Stimulated activated CD4-positive, alpha-beta T cell treated with anti-CD3 and anti-CD28 coated beads, Interleukin-15, amount 100 ng/mL, for 1 hour (primary cell): ENCODE measurements around the gene SOCS2.
A peak's percentile ranks its signal among the peaks of the same experiment; 100 is the strongest.
"Not testable (repeated sequence)": the region's sequence is repeated elsewhere in the genome, so short reads cannot be mapped to it uniquely, and the experiment has no call there.

Experiments
- DNase-seq, 2 donors: peaks; one replicate each; pipeline ENCODE4 v3.0.0-alpha.2; 2020; ENCODE audit warnings: low read depth in 1 of 2, low spot score in 1 of 2

Gene SOCS2, protein sequence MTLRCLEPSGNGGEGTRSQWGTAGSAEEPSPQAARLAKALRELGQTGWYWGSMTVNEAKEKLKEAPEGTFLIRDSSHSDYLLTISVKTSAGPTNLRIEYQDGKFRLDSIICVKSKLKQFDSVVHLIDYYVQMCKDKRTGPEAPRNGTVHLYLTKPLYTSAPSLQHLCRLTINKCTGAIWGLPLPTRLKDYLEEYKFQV

DNA sequence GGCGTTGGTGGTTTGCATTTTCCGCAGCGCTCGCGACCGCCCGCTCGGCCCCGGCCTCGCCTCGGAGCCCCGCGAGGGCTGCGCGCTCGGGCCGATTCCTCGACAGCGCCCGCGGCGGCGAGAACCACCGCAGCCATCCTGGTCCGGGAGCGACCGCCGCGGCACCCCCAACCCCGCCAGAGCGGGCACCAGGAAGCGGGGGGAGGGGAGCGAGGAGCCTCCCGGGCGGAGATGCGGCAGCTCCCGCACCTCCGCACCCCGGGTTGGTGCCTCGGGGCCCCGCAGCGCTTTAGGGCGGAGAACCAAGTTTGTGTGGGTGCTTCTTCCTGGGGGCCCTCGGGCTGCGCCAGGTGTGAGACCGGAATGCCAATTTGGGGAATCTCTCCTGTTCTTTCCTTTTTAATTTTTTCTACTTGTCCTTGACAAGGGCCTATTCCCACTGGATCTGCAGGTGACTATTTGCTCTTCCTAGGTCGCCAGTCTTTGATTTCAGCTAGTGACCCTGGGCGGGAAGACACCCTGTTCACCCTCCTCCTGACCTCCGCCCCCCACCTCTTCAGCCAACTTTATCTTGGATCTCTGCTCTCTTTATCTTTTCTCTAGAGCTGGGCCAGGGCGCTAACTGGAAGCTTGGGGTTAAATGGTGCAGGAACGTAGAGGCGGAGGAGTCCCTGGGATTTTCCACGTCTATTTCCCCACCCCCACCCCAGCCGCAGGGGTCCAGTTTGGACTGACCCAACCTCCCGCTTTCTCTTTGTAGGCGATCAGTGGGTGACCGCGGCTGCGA, at the start of gene SOCS2:
Gene SOCS2 (plus strand): TSS at position 751 of the 787 bp plus-strand sequence. CDS start 223 bp downstream, outside the sequence.
- DNase-seq, result peak in 1 of 2 donors; percentile 12

DNA sequence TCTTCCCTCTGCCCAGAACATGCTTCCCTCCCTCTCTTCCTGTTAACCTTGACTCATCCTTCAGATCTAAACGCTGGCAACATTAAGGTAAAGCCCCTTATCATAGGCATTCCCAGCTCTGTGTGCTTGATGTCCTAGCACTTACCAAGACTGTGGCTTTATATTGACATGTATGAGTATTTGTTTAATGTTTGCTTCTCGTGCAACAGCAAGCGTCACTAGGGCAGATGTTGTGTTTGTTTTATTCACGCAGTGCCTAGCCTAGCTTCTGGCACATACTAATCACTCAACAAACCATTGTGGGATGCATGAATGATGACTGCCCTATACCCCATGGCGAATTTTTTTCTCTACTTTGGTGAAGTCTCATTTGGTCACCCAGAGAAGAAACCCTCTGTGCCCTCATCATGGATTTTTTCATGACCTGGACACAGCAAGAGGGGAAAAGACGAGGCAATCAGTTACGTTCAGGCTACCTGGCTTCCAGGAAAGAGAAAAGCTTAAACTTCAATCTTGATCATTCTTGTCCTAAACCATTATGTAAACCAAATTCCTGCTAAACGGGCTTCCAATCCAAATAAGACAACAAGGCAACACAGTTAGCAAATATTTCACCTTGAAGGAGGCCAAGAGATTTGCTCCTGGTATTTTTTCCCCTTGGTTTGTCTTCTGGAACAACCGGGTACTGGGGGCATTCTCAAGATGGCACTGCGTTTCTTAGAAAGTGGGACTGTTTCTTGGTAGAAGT, 47.9 kb upstream of the SOCS2 start:
- no peak for DNase-seq

DNA sequence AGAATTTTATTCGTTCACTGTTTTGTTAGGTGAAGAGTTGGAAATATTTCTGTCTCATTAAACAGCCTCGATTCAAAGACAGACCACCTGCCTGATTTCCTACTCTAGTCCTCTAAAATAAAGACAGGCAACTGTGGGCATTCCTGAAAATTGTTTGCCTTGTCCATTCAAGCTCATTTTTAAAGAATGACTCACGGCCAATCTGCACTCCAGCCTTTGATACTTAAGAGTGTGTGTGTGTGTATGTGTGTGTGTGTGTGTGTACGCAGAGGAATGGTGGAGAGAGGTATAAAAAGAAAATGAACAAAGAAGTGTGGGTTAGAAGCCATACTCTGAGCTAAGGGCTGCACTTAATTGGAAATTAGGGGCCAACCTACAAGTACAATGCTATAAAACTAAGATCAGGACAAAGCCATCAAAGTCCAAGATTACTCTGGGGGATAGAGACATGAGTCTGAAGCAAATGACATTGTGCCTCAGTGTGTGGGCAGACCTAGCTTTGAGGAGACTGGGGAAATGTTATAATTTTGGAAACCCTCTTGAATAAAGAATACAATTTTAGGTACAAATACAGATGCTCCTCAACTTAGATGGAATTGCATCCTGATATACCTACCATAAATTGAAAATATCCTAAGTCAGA, 45.6 kb upstream of the SOCS2 start:
- DNase-seq, result no peak

DNA sequence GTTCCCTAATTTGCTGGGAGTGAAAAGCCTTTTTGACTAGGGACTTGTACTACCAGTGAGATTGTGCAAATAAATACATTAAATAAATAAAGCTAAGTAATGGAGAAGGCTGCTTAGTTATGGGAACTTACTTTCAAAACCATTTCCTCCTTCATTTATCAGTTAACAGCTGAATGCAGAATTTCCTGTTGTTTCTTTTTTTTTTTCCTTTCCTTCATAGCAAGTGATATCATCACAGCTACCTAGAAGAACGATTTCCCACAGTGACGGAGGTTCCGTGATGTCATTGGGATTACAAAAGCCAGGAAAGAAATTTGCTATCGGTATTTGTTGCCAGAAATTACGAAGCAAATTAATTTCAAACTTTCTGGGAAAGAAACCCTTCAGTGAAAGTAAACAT, 42.1 kb upstream of the SOCS2 start:
- DNase-seq, result no peak

DNA sequence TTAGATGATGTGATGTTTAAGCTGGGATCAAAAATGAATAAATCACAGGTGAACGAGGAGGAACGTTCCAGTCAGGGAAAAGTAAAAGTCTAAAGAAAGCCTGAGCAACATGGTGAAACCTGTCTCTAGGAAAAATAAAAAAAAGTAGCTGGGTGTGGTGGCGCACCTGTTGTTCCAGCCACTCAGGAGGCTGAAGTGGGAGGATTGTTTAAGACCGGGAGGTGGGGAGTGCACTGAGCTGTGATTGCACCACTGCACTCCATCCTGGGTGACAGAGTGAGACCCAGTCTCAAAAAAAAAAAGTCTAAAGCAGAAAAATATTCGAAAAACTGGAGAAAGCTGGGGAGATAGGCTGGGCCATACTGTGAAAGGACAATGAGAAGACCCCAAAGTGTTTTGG, 39.2 kb upstream of the SOCS2 start:
- DNase-seq, result no peak

DNA sequence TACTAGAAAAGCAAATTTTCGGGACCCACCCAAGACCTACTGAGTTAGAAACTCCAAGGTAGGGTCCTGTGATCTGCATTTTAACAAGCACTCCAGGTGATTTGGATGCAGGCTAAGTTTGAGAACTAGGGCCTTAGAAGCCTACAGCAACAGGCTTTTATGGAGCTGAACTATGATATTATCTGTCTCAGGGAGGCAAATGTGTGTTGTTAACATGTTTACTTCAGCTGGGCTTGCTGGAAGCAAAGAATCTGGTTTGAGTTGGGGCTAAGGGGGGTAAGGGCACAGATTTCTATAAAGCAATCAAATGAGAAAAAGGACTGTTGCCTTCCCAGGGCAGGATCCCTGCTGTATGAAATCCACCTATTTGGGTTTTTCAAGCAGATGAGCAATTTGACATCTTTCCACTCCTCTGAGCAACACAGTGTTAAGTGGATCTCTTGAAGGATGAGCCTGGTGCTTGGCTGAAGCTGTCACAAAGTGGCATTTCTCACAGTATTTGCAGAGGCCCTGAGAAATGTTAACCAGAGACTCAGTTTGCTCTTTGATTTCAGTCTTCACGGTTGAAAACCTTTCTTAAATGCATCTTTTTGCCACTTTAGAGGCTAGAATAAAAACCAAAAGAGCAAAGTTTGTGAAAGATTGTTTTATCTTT, 36.2 kb upstream of the SOCS2 start:
- DNase-seq, result no peak

DNA sequence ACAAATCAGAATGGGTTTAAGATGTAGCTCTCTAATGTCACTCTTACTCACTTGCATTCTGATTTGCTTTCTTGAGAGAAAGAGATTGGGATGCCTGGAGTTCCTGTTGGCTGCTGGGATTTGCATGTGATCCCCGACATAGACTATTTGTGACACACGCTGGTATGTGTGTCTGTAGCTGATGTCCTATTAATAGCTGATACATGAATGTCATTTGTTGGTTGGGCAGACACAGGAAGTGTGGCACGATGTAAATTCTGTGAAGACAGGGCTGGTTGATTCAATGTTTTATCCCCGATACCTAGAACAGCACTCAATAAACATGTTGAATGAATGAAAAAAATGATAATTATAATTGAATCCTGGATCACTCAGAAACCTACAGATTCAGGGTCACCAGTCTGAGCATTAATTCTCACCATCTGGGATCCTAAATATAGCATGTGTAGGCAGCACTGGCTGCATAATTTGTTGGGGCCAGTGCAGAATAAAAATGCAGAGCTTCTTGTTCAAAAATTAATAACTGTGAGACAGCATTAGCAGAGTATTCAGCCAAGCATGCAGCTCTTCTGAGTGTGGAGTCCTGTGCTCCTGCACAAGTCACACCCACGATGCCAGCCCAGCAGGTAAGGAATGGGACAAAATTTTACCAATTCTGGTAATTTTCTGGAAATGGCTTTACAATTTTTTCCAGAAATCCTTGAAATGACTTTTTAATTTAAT, 35.5 kb upstream of the SOCS2 start:
- no peak for DNase-seq

DNA sequence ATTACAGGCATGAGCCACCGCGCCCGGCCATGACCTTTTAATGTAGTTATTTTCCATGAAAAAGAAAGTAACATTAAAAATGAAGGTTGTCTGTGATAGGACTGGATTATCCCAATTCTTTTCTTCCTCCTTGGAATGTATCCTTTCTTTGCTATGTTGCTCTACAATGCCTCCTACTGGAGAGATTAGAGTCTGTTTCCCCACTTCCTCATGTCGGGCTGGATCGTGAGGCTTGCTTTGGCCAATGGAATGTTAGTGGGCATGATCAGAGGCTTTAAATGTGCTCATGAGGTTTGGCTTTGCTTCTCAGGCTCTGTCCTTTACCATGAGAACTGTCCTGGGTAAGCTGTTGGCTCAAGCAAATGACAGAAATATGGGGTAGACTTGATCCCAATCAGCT, 34.7 kb upstream of the SOCS2 start:
- no peak for DNase-seq

DNA sequence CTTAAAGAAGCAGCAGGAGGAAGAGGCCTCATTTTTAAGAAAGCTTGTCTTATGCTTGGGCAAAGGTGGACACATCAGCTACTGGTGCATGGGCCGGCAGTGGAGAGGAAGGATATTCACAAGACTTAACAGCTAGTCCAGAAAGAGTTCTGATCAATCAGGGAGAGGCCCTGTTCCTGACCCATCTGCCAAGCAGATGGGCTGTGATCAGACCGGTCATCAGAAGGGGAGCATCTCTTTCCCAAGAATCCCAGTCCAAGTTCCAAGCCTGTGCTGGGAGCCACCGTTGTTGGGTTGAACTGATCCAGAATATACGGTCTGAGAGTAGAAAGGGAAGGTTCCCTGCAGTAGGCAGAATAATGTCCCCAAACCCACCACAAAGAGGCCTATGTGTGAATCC, 32.7 kb upstream of the SOCS2 start:
- no peak for DNase-seq

DNA sequence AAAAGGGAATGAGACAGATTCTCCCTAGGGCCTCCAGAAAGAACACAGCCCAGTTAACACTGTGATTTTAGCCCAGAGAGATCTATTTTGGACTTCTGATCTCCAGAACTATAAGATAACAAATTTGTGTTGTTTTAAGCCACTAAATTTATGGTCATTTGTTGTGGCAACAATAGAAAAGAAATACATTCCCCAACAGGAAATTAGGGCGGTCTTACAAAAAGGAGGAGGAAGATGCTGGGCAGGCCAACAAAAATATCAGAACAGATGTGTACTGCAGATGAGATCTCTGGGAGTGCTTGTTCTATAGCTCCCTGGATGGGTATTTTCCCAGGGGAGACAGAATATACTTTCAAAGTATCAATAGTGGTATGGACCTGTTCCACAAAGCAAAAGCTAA, 32.0 kb upstream of the SOCS2 start:
- DNase-seq, result no peak

DNA sequence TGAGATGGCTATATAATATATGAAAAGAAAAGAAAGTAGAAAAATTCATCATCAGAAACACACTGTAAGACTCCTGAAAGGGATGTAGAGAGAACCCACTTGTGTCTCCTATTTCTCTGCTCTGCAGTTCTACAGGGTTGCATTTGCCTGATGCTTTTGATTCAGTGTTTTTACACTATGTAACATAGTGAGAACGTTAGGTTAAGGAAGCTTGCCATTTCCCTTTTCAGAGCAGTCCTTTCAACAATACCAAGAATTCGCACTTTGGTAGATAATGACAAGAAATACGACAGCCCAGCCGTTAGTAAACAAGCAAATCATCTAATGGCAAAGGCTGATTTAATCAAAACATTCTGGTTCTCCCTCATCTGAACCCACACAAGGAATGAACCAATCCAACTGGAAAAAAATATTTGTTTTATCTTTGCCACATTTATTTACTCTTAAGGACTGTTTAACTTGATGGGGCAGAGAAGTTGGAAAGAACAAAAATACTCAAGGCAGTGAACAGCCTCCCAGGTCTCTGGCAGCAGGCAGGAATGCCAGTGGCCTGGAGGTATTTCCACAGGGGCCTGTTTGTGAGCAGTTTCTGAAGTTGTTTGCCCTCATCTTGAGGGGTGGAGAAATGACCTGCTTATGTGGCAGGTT, 30.8 kb upstream of the SOCS2 start:
- no peak for DNase-seq

DNA sequence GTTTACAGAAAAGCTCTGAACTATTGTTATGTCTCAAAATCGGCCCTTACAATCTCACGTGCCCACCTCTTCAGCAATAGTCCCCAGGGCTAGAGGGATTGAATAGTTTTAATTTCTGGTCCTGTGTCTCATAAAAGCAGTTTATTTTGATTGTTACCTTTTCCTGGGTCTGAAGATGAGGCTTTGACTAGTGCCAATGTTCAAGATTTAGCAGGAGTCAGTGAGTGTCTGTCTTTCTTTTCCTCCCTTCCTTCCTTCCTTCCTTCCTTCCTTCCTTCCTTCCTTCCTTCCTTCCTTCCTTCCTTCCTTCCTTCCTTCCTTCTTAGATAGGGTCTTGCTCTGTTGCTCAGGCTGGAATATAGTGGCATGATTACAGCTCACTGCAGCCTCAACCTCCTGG, 24.7 kb upstream of the SOCS2 start:
- DNase-seq, result no peak

DNA sequence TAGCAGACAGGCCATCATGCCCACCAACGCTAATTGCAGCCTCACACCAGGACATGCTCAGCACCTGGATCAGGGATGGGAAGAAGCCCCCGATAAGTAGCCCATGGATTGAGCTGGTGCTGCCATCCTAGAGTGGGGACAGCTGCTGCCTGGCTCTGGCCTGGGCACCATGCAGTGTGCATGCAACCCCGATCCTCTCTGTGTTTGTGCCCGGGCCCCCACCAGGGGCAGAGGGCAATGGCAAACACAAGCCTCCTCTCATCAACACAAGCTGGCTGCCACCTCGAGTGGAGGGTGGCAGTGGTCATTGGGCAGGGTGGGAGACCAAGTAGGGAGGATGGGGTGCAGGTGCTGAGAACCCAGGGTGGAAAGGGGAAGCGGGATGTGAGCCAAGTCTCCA, 23.3 kb upstream of the SOCS2 start:
- DNase-seq, result no peak

DNA sequence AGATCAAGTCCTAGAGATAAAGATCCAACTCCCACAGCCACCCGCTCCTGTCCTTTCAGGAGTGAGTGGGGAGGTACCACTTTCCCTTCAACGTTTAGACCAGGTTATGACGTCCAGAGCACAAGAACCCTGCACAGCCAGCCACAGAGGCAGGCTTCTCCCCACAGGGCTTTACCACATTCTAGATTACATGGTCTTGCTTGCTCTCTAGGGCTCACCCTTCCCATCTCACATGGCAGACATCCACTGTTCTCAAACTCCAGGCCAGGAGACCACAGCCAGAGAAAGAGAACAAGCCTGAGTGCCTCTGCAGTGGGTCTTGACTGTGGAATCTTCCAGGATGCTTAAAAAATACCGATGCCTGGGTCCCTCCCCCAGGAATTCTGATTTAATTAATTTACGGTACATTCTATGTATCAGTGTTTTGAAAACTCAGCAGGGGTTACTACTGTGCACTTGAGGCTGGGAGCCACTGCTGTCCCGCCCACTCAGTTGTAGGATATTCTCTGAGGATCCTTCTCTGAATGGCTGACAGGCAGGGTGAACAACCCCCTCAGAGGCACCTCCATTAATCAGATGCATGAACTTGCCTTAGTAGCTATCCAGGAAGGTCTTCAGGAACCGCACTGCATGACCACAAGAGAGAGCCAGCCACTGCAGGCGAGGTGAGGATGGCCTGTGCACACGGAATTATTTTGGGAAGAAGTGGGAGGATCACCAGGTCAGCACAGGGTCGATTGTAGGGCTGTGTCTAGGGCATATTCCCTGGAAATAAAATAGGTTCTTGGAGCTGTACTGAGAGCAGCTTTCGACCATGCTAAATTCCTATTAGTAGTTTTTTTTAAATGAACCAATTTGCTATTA, 21.5 kb upstream of the SOCS2 start:
- no peak for DNase-seq

DNA sequence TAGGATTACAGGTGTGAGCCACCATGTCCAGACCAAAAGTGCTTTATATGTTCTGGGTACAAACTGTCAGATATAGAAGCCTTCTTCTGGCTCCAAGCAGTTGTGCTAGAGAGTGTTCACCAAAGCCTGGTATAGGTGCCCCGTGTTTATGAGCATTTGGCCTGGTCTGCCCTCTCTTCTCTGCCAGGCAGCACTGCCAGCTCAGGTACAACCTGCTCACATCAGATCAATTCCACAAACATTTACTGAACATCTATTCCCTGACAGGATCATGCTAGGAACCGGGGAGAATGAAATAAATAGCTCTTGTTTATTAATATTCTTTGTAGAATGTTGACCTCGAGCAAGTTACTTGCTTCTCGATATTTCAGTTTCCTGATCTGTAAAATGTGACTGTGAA, 20.0 kb upstream of the SOCS2 start:
- DNase-seq, result no peak

DNA sequence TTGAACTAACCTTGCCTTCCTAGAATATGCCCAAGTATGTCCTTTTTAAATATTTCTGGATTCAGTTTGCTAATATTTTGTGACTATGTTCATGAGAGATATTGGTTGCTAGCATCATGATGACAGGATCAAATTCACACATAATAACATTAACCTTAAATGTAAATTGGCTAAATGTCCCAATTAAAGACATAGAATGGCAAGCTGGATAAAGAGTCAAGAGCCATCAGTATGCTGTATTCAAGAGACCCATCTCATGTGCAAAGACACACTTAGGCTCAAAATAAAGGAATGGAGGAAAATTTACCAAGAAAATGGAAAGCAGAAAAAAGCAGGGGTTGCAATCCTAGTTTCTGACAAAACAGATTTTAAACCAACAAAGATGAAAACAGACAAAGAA, 14.6 kb upstream of the SOCS2 start:
- not testable (repeated sequence) for DNase-seq

DNA sequence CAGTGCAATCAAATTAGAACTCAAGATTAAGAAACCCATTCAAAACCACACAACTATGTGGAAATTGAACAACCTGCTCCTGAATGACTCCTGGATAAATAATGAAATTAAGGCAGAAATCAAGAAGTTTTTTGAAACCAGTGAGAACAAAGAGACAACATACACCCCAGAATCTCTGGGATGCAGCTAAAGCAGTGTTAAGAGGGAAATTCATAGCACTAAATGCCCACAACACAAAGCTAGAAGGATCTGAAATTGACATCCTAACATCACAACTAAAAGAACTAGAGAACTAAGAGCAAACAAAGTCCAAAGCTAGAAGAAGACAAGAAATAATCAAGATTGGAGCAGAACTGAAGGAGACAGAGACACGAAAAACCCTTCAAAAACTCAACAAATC, 13.8 kb upstream of the SOCS2 start:
- DNase-seq, result not testable (repeated sequence)

DNA sequence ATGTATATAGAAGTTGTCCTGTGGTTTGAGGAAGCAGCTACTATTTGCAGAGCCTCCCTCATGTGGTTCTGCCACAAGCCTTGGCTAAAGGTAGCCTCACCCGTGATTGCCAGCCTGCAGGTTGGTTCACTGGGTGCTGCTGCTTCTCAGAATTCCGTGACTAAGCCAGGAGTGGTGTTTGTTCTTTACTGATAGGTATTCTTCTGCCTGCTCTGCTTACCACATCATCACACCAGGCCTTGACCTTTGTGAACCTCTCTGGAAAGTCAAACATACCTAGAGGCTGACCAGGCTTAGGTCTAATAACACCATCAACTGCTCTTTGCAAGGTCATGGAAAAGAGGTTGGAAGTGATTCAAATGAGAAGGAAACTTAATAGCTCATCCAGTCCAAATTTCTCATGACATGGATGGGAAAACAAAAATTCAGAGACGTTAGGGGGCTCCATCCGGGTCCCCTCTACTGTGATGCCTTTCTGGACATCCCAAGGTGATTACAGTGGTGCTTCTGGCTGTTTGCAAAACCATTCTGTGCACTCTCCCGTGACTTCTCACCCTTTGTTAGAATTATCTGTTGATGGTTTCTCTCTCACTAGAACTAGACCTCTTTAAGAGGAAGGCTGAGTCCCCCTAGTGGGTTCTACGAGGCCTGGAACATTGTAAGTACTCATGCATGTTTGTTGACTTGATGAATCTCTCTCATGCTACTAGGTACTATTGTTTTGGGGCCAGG, 8.5 kb upstream of the SOCS2 start:
- no peak for DNase-seq
